Panc1 (cell line): ENCODE results near the gene RBFOX1. TPM values are rescaled to one million over a fixed set of nuclear protein-coding genes. Genes with fewer than 3 reads are reported as not detected.

Experiments
- ATAC-seq: fragments of 200-7000 bp; cut with Tn5 transposase; 2 replicates; pipeline ENCODE4 v1.9.1; 2020; ENCODE audit warnings: mild to moderate bottlenecking, moderate library complexity
- BruUV-seq: library from RNA; stranded (reverse); fragments of 400-500 nt; replicated peaks from 2 replicates; lab custom pipeline; 2021; lab: Mats Ljungman, UMichigan
- CTCF ChIA-PET: fragments of 300-600 bp; sonication (Branson Sonifier 250); formaldehyde crosslinking; loops from one replicate; lab custom pipeline; 2022; ENCODE audit warnings: antibody characterized with exemption; lab: Charles Lee
- POLR2A ChIA-PET: fragments of 300-600 bp; sonication (Branson Sonifier 250); formaldehyde crosslinking; loops from one replicate; lab custom pipeline; 2022; ENCODE audit warnings: antibody characterized with exemption; lab: Charles Lee
- DNase-seq: peaks from one replicate; pipeline ENCODE4 v3.0.0-alpha.2; 2010; ENCODE audit warnings: low read depth, low spot score
- H3K27ac ChIP-seq: 2 replicates; pipeline ENCODE4 v1.5.1; 2011; ENCODE audit warnings: mild to moderate bottlenecking, low read length, inconsistent platforms
- H3K27me3 ChIP-seq: fragments of 200-500 bp; sonication (Bioruptor generic); 2 replicates; pipeline ENCODE4 v1.6.0; 2014; ENCODE audit warnings: low read length, inconsistent platforms; ENCODE audit not compliant: control insufficient read depth, insufficient read depth
- H3K36me3 ChIP-seq: fragments of 200-500 bp; sonication (Bioruptor generic); 2 replicates; pipeline ENCODE4 v1.5.1; 2014; ENCODE audit warnings: inconsistent platforms, mild to moderate bottlenecking, low read length, moderate library complexity; ENCODE audit not compliant: control insufficient read depth, insufficient read depth
- H3K4me1 ChIP-seq: 2 replicates; pipeline ENCODE4 v1.5.1; 2011; ENCODE audit warnings: inconsistent platforms, mild to moderate bottlenecking, low read length, moderate library complexity; ENCODE audit not compliant: control insufficient read depth, insufficient read depth
- H3K4me3 ChIP-seq, 2 experiments: 2 replicates each; pipeline ENCODE4 v1.5.1; 2011 to 2012; ENCODE audit warnings: low read depth in 2 of 2, low read length in 2 of 2, mild to moderate bottlenecking in 2 of 2, inconsistent platforms in 1 of 2, moderate library complexity in 1 of 2
- H3K9me3 ChIP-seq: fragments of 200-500 bp; sonication (Bioruptor generic); 2 replicates; pipeline ENCODE4 v1.5.1; 2014; ENCODE audit warnings: low read depth, mild to moderate bottlenecking, inconsistent platforms, low read length, moderate library complexity; ENCODE audit not compliant: control insufficient read depth, insufficient read depth
- POLR2AphosphoS5 ChIP-seq: IDR thresholded peaks from 2 replicates; pipeline ENCODE4 v1.6.1; 2012; ENCODE audit warnings: mild to moderate bottlenecking, low read depth, low read length, moderate library complexity
- REST ChIP-seq, 2 experiments: IDR thresholded peaks; 2 replicates each; pipeline ENCODE4 v1.6.1; 2011 to 2012; ENCODE audit warnings: low read depth in 2 of 2, control low read depth in 1 of 2, low read length in 1 of 2, mild to moderate bottlenecking in 1 of 2, moderate library complexity in 1 of 2; ENCODE audit not compliant: insufficient read depth in 1 of 2
- SIN3A ChIP-seq: IDR thresholded peaks from 2 replicates; pipeline ENCODE4 v1.6.1; 2012; ENCODE audit warnings: low read depth, mild to moderate bottlenecking, low read length, moderate library complexity, borderline replicate concordance; ENCODE audit not compliant: insufficient read depth
- TCF7L2 ChIP-seq: IDR thresholded peaks from 2 replicates; pipeline ENCODE4 v1.6.1; 2011; ENCODE audit warnings: mild to moderate bottlenecking, low read depth, low read length, inconsistent platforms
- in situ Hi-C: cut with HindIII; loops from 2 replicates; pipeline ENCODE4 v1.10.0; 2016; ENCODE audit warnings: low sequenced_read_pairs, low pct_unique_long_range_greater_than_20kb
- intact Hi-C: fragments of 100-400 bp; cut with micrococcal nuclease; formaldehyde crosslinking; loops from one replicate; pipeline ENCODE4 v1.10.0; 2022; ENCODE audit not compliant: unreplicated experiment
- total RNA-seq: library from RNA; stranded (reverse); gene quantifications from one replicate; pipeline ENCODE4 v1.2.1, GENCODE V29; 2021; ENCODE audit not compliant: unreplicated experiment
- TF ChIP-seq, protein P1 (sequence below): fragments of 450-650 bp; IDR thresholded peaks from 2 replicates; pipeline ENCODE4 v1.5.1; 2017; ENCODE audit warnings: mild to moderate bottlenecking

RBFOX1 gene
- total RNA-seq, 1 experiment from 2014 or later = not detected

DNA sequence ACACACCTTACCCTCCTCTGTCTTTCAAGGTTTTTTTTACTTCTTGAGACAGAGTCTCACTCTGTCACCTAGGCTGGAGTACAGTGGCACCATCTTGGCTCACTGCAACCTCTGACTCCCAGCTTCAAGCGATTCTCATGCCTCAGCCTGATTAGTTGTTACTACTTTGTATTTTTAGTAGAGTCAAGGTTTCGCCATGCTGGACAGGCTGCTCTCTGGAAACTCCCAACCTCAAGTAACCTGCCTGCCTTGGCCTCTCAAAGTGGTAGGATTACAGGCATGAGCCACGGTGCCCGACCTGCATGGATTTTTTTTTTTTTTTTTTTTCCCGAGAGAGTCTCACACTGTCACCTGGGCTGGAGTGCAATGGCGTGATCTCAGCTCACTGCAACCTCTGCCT is 273.2 kb downstream of the RBFOX1 start:
- Histone ChIP-seq H3K36me3 (no peaks in the 10 kb centered on the region), H3K4me3 (no peak overlapping the region), H3K27ac (no peak overlapping the region), H3K4me1 (no peaks in the 10 kb centered on the region), H3K27me3 (no peaks in the 10 kb centered on the region), H3K9me3 (no peaks in the 10 kb centered on the region)
- no peak for DNase-seq
- POLR2A ChIA-PET = no interaction called here
- intact Hi-C loops (no loop called here), in situ Hi-C loops (no loop called here)
- no TSS peak for BruUV-seq
- CTCF ChIA-PET = no interaction called here
- ATAC-seq = no peak
- no peak for TF ChIP-seq REST (IDR thresholded peaks at IDR 0.05; ENCODE audit: insufficient read depth in 1 of 2, low read depth in 2 of 2, low read length in 1 of 2)

GRCh38 chr16:7612671-7613070 is 280.0 kb downstream of the RBFOX1 start:
- DNase-seq (no peak), ATAC-seq (no peak)
- TF ChIP-seq POLR2AphosphoS5 = no peak
- TF ChIP-seq, protein P1, sequence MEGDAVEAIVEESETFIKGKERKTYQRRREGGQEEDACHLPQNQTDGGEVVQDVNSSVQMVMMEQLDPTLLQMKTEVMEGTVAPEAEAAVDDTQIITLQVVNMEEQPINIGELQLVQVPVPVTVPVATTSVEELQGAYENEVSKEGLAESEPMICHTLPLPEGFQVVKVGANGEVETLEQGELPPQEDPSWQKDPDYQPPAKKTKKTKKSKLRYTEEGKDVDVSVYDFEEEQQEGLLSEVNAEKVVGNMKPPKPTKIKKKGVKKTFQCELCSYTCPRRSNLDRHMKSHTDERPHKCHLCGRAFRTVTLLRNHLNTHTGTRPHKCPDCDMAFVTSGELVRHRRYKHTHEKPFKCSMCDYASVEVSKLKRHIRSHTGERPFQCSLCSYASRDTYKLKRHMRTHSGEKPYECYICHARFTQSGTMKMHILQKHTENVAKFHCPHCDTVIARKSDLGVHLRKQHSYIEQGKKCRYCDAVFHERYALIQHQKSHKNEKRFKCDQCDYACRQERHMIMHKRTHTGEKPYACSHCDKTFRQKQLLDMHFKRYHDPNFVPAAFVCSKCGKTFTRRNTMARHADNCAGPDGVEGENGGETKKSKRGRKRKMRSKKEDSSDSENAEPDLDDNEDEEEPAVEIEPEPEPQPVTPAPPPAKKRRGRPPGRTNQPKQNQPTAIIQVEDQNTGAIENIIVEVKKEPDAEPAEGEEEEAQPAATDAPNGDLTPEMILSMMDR = no peak
- TF ChIP-seq TCF7L2 = no peak
- no peak for TF ChIP-seq SIN3A
- no peak for TF ChIP-seq REST (IDR thresholded peaks at IDR 0.05; ENCODE audit: insufficient read depth in 1 of 2, low read depth in 2 of 2, low read length in 1 of 2)
- Histone ChIP-seq H3K9me3 (no peaks in the 10 kb centered on the region), H3K27ac (no peak overlapping the region), H3K27me3 (no peaks in the 10 kb centered on the region), H3K4me1 (no peaks in the 10 kb centered on the region), H3K4me3 (no peak overlapping the region), H3K36me3 (no peaks in the 10 kb centered on the region)
- BruUV-seq = no TSS peak
- in situ Hi-C loops = no loop called here
- CTCF ChIA-PET = no interaction called here
- POLR2A ChIA-PET = no interaction called here
- intact Hi-C loops = no loop called here
